GM12878 (cell line): ENCODE data around the gene PSORS1C1. TPM values are rescaled to one million over a fixed set of nuclear protein-coding genes. Genes with fewer than 3 reads are reported as not detected.

ENCODE experiments used
- ATAC-seq: fragments of 200-7000 bp; cut with Tn5 transposase; 3 replicates; pipeline ENCODE4 v1.9.1; 2020; ENCODE audit warnings: mild to moderate bottlenecking, moderate library complexity
- BruUV-seq: library from RNA; stranded (reverse); fragments of 400-500 nt; replicated peaks from 2 replicates; lab custom pipeline; 2021; lab: Mats Ljungman, UMichigan
- CTCF ChIA-PET: fragments of 300-600 bp; sonication (Branson Sonifier 250); formaldehyde crosslinking; extraction: SDS; loops from one replicate; lab custom pipeline; 2021; ENCODE audit warnings: inconsistent platforms; lab: Yijun Ruan, JAX
- POLR2A ChIA-PET: fragments of 350-600 bp; formaldehyde crosslinking; extraction: SDS; loops from one replicate; lab custom pipeline; 2021; ENCODE audit warnings: inconsistent platforms; lab: Charles Lee
- RAD21 ChIA-PET: fragments of 300-600 bp; sonication (Branson Sonifier 250); formaldehyde crosslinking; loops from one replicate; lab custom pipeline; 2023; ENCODE audit warnings: antibody characterized with exemption; ENCODE audit not compliant: unreplicated experiment; lab: Charles Lee
- SMC1A ChIA-PET: fragments of 300-600 bp; sonication (Branson Sonifier 250); formaldehyde crosslinking; loops from one replicate; lab custom pipeline; 2023; ENCODE audit not compliant: unreplicated experiment, uncharacterized antibody; lab: Charles Lee
- DNase-seq: peaks from one replicate; pipeline ENCODE4 v3.0.0-alpha.2; 2011; ENCODE audit warnings: low read depth, low spot score
- FAIRE-seq: peaks from 3 replicates; lab custom pipeline; 2011; peaks lifted over from hg19 to GRCh38; lab: Jason Lieb, UNC
- H2AFZ ChIP-seq: 2 replicates; pipeline ENCODE4 v1.6.0; 2011; ENCODE audit warnings: low read depth, low read length, control low read depth; ENCODE audit not compliant: control insufficient read depth
- H3K27ac ChIP-seq: 2 replicates; pipeline ENCODE4 v1.5.1; 2011; ENCODE audit warnings: control low read depth; ENCODE audit not compliant: control insufficient read depth, insufficient read depth
- H3K27me3 ChIP-seq, 2 experiments: replicated peaks in 1 of 2; 2 replicates each; pipeline versions ENCODE4 v1.6.0 to v1.6.1; 2011; ENCODE audit warnings: low read length in 1 of 2; ENCODE audit not compliant: control insufficient read depth in 2 of 2, insufficient read depth in 2 of 2
- H3K36me3 ChIP-seq, 2 experiments: 2 replicates each; pipeline ENCODE4 v1.5.1; 2011; ENCODE audit warnings: low read length in 1 of 2; ENCODE audit not compliant: control insufficient read depth in 2 of 2, insufficient read depth in 2 of 2
- H3K4me1 ChIP-seq: 2 replicates; pipeline ENCODE4 v1.6.1; 2011; ENCODE audit warnings: mild to moderate bottlenecking, low read length, moderate library complexity, mixed read lengths; ENCODE audit not compliant: control insufficient read depth, insufficient read depth
- H3K4me2 ChIP-seq: 2 replicates; pipeline ENCODE4 v1.6.0; 2011; ENCODE audit warnings: control low read depth; ENCODE audit not compliant: control insufficient read depth, insufficient read depth
- H3K4me3 ChIP-seq: fragments of 200-600 bp; sonication (generic); 2 replicates; pipeline ENCODE4 v1.5.1; 2016
- H3K79me2 ChIP-seq: 2 replicates; pipeline ENCODE4 v1.6.0; 2011; ENCODE audit warnings: low read length; ENCODE audit not compliant: control insufficient read depth, insufficient read depth
- H3K9ac ChIP-seq: 2 replicates; pipeline ENCODE4 v1.8.0; 2011; ENCODE audit warnings: low read length, control low read depth, mixed read lengths; ENCODE audit not compliant: control insufficient read depth, insufficient read depth
- H3K9me3 ChIP-seq: replicated peaks from 3 replicates; pipeline ENCODE4 v1.5.1; 2011; ENCODE audit warnings: mild to moderate bottlenecking, low read length; ENCODE audit not compliant: control insufficient read depth, insufficient read depth
- H4K20me1 ChIP-seq: 2 replicates; pipeline ENCODE4 v1.6.0; 2011; ENCODE audit not compliant: control insufficient read depth, insufficient read depth
- BMI1 ChIP-seq: fragments of 450-650 bp; IDR thresholded peaks from 2 replicates; pipeline ENCODE4 v1.6.1; 2016; ENCODE audit warnings: mild to moderate bottlenecking, moderate library complexity, borderline replicate concordance
- FOXK2 ChIP-seq: fragments of 450-650 bp; IDR thresholded peaks from 2 replicates; pipeline ENCODE4 v1.6.1; 2017; ENCODE audit warnings: mild to moderate bottlenecking, moderate library complexity
- HCFC1 ChIP-seq: fragments of 150-350 bp; IDR thresholded peaks from 2 replicates; pipeline ENCODE4 v1.6.1; 2014; ENCODE audit warnings: low read length
- JUNB ChIP-seq: IDR thresholded peaks from 2 replicates; pipeline ENCODE4 v1.6.1; 2016; ENCODE audit warnings: antibody characterized with exemption, mild to moderate bottlenecking
- POLR2AphosphoS2 ChIP-seq: IDR thresholded peaks from 2 replicates; pipeline ENCODE4 v1.6.1; 2011; ENCODE audit warnings: low read depth, mild to moderate bottlenecking, low read length, improper control_type of control experiment, moderate library complexity
- RBBP5 ChIP-seq: fragments of 200-600 bp; sonication (generic); conservative IDR thresholded peaks from 2 replicates; pipeline ENCODE4 v1.6.1; 2016
- SIN3A ChIP-seq: IDR thresholded peaks from 2 replicates; pipeline ENCODE4 v1.6.1; 2012; ENCODE audit warnings: low read depth, low read length, improper control_type of control experiment
- TCF7 ChIP-seq: IDR thresholded peaks from 2 replicates; pipeline ENCODE4 v1.6.1; 2014; ENCODE audit warnings: antibody characterized with exemption, borderline replicate concordance
- WGBS: methylation state at CpG from one replicate; pipeline ENCODE4 v1.1.6; 2016; ENCODE audit warnings: low lambda C conversion rate; ENCODE audit not compliant: insufficient replicate concordance, insufficient coverage; ENCODE audit errors: missing lambda C conversion rate; 5-methylcytosine and 5-hydroxymethylcytosine counted together
- in situ Hi-C: fragments of 300-500 bp; cut with MboI; formaldehyde crosslinking; loops from 9 replicates; pipeline ENCODE4 v1.14.3; 2018; ENCODE audit warnings: mixed read lengths
- intact Hi-C: fragments of 100-400 bp; cut with micrococcal nuclease; formaldehyde crosslinking; loops from one replicate; pipeline ENCODE4 v1.14.2; 2022; ENCODE audit not compliant: unreplicated experiment
- polyA plus RNA-seq, 11 experiments: library from polyadenylated mRNA; depleted of rRNA in 4 of 11; unstranded in 6 of 11; stranded (reverse) in 5 of 11; fragments of >200 nt; fragmentation: Nextera tagmentation in 4 of 11; fragmentation: Illumina TruSeq in 1 of 11; extraction: Ambion mirVana in 4 of 11; extraction: Trizol in 1 of 11; gene quantifications; 1 replicate in 1 of 11; 2 replicates in 10 of 11; pipeline versions ENCODE4 v1.2.1 to v1.2.3, GENCODE V29; 2011 to 2016; ENCODE audit warnings: inconsistent platforms in 2 of 11, missing spikeins in 2 of 11, low read depth in 1 of 11
- total RNA-seq, 4 experiments: library from RNA; depleted of rRNA in 3 of 4; stranded (reverse); fragments of >200 nt in 3 of 4; fragmentation: Illumina TruSeq in 1 of 4; extraction: Trizol in 1 of 4; gene quantifications; 2 replicates each; pipeline versions ENCODE4 v1.2.1 to v1.2.3, GENCODE V29; 2013 to 2021
- TF ChIP-seq, protein P1 (sequence below): fragments of 450-650 bp; IDR thresholded peaks from 2 replicates; pipeline ENCODE4 v1.6.1; 2017; ENCODE audit warnings: borderline replicate concordance
- TF ChIP-seq, protein P2 (sequence below): IDR thresholded peaks from 2 replicates; pipeline ENCODE4 v1.6.1; 2011; ENCODE audit warnings: low read depth, mild to moderate bottlenecking, low read length, moderate library complexity, borderline replicate concordance; ENCODE audit errors: extremely low read depth
- TF ChIP-seq, protein P3 (sequence below): IDR thresholded peaks from 2 replicates; pipeline ENCODE4 v1.6.1; 2012; ENCODE audit warnings: improper control_type of control experiment, low read depth, low read length; ENCODE audit not compliant: insufficient replicate concordance
- TF ChIP-seq, protein P4 (sequence below): fragments of 450-650 bp; IDR thresholded peaks from 2 replicates; pipeline ENCODE4 v1.6.1; 2017; ENCODE audit warnings: mild to moderate bottlenecking, low read depth, inconsistent platforms; ENCODE audit not compliant: poor library complexity, severe bottlenecking
- TF ChIP-seq, protein P5 (sequence below): fragments of 150-350 bp; IDR thresholded peaks from 2 replicates; pipeline ENCODE4 v1.6.1; 2014; ENCODE audit warnings: mild to moderate bottlenecking, low read depth, low read length

The PSORS1C1 gene
- total and polyA plus RNA-seq, 10 of the 15 experiments (the other 5 are each of a cell fraction or from before 2014, with no cell fraction given), result 0.13 to 1.00 (median 0.20) TPM; not detected in 5

DNA sequence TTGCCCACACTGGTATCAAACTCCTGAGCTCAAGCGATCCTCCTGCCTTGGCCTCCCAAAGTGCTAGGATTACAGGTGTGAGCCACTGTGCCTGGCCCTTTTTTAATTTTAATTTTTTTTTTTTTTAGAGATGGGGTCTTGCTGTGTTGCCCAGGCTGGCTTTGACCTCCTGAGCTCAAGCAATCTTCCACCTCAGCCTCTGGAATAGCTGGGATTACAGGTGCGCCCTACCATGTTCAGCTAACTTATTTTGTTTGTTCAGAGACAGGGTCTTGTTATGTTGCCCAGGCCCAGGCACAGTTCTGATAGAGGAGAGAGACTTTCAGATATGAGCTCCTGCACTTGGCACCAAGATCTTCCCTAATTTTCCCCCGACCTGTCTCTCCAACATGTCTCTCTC is 16.2 kb downstream of the PSORS1C1 start:
- no peak for FAIRE-seq
- no peaks in the 10 kb centered on the region; the same call in 1 of the 2 replicates for H3K4me1 ChIP-seq
- no peak overlapping the region for H2AFZ ChIP-seq
- no peaks in the 10 kb centered on the region; a peak in 1 of 4 replicates for H3K27me3 ChIP-seq
- ChIA-PET RAD21 (interaction anchor here (0.8 to 1.6 kb wide), 3 partner anchors 62 to 236 kb away, joined by 3 to 5 read pairs (median 3); no protein-coding TSS in a partner anchor), CTCF (interaction anchor here (0.6 to 22.9 kb wide), 6 partner anchors 44 to 273 kb away, joined by 3 to 326 read pairs (median 3); no protein-coding TSS in a partner anchor), SMC1A (interaction anchor here (0.6 to 1.9 kb wide), 2 partner anchors 15 to 89 kb away, joined by 3 to 5 read pairs; no protein-coding TSS in a partner anchor), POLR2A (interaction anchor here (0.5 to 0.7 kb wide), 3 partner anchors 54 to 575 kb away, joined by 3 to 4 read pairs (median 3); no protein-coding TSS in a partner anchor)
- in situ Hi-C loops (no loop called here), intact Hi-C loops (no loop called here)
- no peaks in the 10 kb centered on the region for H3K36me3 ChIP-seq
- no peaks in the 10 kb centered on the region for H4K20me1 ChIP-seq
- no peak overlapping the region for H3K9ac ChIP-seq
- H3K79me2 ChIP-seq, result no peaks in the 10 kb centered on the region
- DNase-seq, result no peak
- H3K4me2 ChIP-seq, result no peak overlapping the region
- 63% methylated on average over 3 of the region's 3 CpGs for WGBS
- ATAC-seq, result no peak
- no TSS peak for BruUV-seq
- no peaks in the 10 kb centered on the region for H3K9me3 ChIP-seq
- no peak overlapping the region for H3K27ac ChIP-seq
- TF ChIP-seq HCFC1 (no peak), FOXK2 (no peak), JUNB (no peak), TCF7 (no peak), BMI1 (no peak), POLR2AphosphoS2 (no peak), RBBP5 (no peak), SIN3A (no peak)
- TF ChIP-seq, protein P1, sequence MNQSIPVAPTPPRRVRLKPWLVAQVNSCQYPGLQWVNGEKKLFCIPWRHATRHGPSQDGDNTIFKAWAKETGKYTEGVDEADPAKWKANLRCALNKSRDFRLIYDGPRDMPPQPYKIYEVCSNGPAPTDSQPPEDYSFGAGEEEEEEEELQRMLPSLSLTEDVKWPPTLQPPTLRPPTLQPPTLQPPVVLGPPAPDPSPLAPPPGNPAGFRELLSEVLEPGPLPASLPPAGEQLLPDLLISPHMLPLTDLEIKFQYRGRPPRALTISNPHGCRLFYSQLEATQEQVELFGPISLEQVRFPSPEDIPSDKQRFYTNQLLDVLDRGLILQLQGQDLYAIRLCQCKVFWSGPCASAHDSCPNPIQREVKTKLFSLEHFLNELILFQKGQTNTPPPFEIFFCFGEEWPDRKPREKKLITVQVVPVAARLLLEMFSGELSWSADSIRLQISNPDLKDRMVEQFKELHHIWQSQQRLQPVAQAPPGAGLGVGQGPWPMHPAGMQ, result no peak
- TF ChIP-seq, protein P2, sequence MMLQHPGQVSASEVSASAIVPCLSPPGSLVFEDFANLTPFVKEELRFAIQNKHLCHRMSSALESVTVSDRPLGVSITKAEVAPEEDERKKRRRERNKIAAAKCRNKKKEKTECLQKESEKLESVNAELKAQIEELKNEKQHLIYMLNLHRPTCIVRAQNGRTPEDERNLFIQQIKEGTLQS, result no peak
- TF ChIP-seq, protein P3, sequence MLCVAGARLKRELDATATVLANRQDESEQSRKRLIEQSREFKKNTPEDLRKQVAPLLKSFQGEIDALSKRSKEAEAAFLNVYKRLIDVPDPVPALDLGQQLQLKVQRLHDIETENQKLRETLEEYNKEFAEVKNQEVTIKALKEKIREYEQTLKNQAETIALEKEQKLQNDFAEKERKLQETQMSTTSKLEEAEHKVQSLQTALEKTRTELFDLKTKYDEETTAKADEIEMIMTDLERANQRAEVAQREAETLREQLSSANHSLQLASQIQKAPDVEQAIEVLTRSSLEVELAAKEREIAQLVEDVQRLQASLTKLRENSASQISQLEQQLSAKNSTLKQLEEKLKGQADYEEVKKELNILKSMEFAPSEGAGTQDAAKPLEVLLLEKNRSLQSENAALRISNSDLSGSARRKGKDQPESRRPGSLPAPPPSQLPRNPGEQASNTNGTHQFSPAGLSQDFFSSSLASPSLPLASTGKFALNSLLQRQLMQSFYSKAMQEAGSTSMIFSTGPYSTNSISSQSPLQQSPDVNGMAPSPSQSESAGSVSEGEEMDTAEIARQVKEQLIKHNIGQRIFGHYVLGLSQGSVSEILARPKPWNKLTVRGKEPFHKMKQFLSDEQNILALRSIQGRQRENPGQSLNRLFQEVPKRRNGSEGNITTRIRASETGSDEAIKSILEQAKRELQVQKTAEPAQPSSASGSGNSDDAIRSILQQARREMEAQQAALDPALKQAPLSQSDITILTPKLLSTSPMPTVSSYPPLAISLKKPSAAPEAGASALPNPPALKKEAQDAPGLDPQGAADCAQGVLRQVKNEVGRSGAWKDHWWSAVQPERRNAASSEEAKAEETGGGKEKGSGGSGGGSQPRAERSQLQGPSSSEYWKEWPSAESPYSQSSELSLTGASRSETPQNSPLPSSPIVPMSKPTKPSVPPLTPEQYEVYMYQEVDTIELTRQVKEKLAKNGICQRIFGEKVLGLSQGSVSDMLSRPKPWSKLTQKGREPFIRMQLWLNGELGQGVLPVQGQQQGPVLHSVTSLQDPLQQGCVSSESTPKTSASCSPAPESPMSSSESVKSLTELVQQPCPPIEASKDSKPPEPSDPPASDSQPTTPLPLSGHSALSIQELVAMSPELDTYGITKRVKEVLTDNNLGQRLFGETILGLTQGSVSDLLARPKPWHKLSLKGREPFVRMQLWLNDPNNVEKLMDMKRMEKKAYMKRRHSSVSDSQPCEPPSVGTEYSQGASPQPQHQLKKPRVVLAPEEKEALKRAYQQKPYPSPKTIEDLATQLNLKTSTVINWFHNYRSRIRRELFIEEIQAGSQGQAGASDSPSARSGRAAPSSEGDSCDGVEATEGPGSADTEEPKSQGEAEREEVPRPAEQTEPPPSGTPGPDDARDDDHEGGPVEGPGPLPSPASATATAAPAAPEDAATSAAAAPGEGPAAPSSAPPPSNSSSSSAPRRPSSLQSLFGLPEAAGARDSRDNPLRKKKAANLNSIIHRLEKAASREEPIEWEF, result no peak
- TF ChIP-seq, protein P4, sequence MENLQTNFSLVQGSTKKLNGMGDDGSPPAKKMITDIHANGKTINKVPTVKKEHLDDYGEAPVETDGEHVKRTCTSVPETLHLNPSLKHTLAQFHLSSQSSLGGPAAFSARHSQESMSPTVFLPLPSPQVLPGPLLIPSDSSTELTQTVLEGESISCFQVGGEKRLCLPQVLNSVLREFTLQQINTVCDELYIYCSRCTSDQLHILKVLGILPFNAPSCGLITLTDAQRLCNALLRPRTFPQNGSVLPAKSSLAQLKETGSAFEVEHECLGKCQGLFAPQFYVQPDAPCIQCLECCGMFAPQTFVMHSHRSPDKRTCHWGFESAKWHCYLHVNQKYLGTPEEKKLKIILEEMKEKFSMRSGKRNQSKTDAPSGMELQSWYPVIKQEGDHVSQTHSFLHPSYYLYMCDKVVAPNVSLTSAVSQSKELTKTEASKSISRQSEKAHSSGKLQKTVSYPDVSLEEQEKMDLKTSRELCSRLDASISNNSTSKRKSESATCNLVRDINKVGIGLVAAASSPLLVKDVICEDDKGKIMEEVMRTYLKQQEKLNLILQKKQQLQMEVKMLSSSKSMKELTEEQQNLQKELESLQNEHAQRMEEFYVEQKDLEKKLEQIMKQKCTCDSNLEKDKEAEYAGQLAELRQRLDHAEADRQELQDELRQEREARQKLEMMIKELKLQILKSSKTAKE, result no peak
- TF ChIP-seq, protein P5, sequence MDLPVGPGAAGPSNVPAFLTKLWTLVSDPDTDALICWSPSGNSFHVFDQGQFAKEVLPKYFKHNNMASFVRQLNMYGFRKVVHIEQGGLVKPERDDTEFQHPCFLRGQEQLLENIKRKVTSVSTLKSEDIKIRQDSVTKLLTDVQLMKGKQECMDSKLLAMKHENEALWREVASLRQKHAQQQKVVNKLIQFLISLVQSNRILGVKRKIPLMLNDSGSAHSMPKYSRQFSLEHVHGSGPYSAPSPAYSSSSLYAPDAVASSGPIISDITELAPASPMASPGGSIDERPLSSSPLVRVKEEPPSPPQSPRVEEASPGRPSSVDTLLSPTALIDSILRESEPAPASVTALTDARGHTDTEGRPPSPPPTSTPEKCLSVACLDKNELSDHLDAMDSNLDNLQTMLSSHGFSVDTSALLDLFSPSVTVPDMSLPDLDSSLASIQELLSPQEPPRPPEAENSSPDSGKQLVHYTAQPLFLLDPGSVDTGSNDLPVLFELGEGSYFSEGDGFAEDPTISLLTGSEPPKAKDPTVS, result no peak
- no peak overlapping the region for H3K4me3 ChIP-seq
